Smooth muscle cell (in vitro differentiated cells): ENCODE measurements around the gene SCRN2. TPM values are rescaled to one million over a fixed set of nuclear protein-coding genes. Genes with fewer than 3 reads are reported as not detected.

ENCODE experiments used
- DNase-seq: peaks from one replicate; lab custom pipeline; 2025; ENCODE audit not compliant: unreplicated experiment; lab: John Stamatoyannopoulos, UW
- H2AFZ ChIP-seq: fragments of 200-600 bp; sonication (generic); 2 replicates; pipeline ENCODE4 v1.6.0; 2016; ENCODE audit warnings: antibody characterized with exemption, low read depth, mild to moderate bottlenecking
- H3F3A ChIP-seq: fragments of 200-600 bp; sonication (generic); 2 replicates; pipeline ENCODE4 v1.6.0; 2017; ENCODE audit warnings: antibody characterized with exemption, low read depth
- H3K27ac ChIP-seq: fragments of 200-600 bp; sonication (generic); 2 replicates; pipeline ENCODE4 v1.5.1; 2016; ENCODE audit warnings: low read depth, mild to moderate bottlenecking
- H3K27me3 ChIP-seq: fragments of 200-600 bp; sonication (generic); 2 replicates; pipeline ENCODE4 v1.6.1; 2016; ENCODE audit warnings: low read depth, mild to moderate bottlenecking
- H3K36me3 ChIP-seq: fragments of 200-600 bp; sonication (generic); 2 replicates; pipeline ENCODE4 v1.5.1; 2016; ENCODE audit warnings: low read depth
- H3K4me1 ChIP-seq: fragments of 200-600 bp; sonication (generic); 2 replicates; pipeline ENCODE4 v1.5.1; 2016; ENCODE audit warnings: low read depth
- H3K4me2 ChIP-seq: fragments of 200-600 bp; sonication (generic); 2 replicates; pipeline ENCODE4 v1.6.0; 2016; ENCODE audit warnings: mild to moderate bottlenecking
- H3K4me3 ChIP-seq: fragments of 200-600 bp; sonication (generic); 2 replicates; pipeline ENCODE4 v1.5.1; 2016; ENCODE audit warnings: mild to moderate bottlenecking
- H3K79me2 ChIP-seq: fragments of 200-600 bp; sonication (generic); 2 replicates; pipeline ENCODE4 v1.6.0; 2016; ENCODE audit warnings: low read depth, mild to moderate bottlenecking
- H3K9ac ChIP-seq: fragments of 200-600 bp; sonication (generic); 2 replicates; pipeline ENCODE4 v1.6.0; 2016; ENCODE audit warnings: low read depth
- H3K9me3 ChIP-seq: fragments of 200-600 bp; sonication (generic); replicated peaks from 2 replicates; pipeline ENCODE4 v1.5.1; 2016; ENCODE audit warnings: low read depth
- H4K20me1 ChIP-seq: fragments of 200-600 bp; sonication (generic); 2 replicates; pipeline ENCODE4 v1.6.0; 2016; ENCODE audit warnings: low read depth
- CTCF ChIP-seq: fragments of 200-600 bp; sonication (generic); IDR thresholded peaks from 2 replicates; pipeline ENCODE4 v1.5.1; 2017; ENCODE audit warnings: borderline replicate concordance, mild to moderate bottlenecking, antibody characterized with exemption; ENCODE audit not compliant: insufficient read depth, poor library complexity, severe bottlenecking
- WGBS: methylation state at CpG from one replicate; pipeline ENCODE4 v1.1.7; 2016; ENCODE audit warnings: low lambda C conversion rate; 5-methylcytosine and 5-hydroxymethylcytosine counted together
- polyA plus RNA-seq: library from polyadenylated mRNA; unstranded; fragments of >200 nt; fragmentation: Nextera tagmentation; extraction: Ambion mirVana; gene quantifications from 2 replicates; pipeline ENCODE4 v1.2.1, GENCODE V29; 2016
- total RNA-seq: library from RNA; depleted of rRNA; stranded (reverse); fragments of >200 nt; gene quantifications from 2 replicates; pipeline ENCODE4 v1.2.3, GENCODE V29; 2014

Gene SCRN2
- total and polyA plus RNA-seq, 2 experiments from 2014 or later, result 16.0 to 49.4 TPM

GRCh38 chr17:47838636-47839035 lies 2.4 kb downstream of the SCRN2 start:
- no peak overlapping the region for H3K9ac ChIP-seq
- WGBS, result 95% methylated on average over 13 of the region's 13 CpGs

DNA sequence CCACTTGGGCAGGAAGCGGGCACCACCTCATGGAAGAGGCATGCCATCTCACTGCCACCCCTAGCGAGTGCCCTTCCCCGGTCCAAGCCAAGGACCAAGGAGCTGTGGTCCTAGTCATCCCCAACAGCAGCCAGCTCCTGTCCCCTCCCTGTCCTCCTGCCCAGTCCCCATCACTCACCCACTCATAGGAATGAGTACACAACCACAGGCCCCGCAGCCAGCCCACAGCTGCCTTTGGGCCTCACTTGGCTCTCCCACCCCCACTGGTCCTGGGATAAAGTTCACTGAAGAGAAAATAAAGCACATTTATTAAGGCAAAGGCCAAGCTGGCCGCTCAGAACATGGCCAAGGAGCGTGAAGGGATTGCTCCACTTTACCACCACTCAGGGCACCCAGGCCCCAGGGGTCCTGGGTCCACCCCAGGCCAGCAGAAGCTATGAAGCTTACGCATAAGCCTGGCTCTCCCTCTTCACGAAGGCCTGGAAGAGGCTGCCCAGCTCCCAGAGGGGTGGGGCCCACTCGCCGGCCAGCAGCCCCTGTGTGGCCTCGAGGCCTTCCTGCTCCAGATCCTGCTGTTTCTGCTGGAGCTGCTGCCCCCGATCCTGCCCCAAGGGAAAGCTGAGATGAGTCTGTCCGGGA lies 3.6 kb downstream of the SCRN2 start:
- Histone ChIP-seq H4K20me1 (no peaks in the 10 kb centered on the region), H3K4me3 (no peak overlapping the region), H3K27me3 (no peaks in the 10 kb centered on the region), H3F3A (peaks cover 4% of the 10 kb centered on the region), H3K79me2 (peaks cover 9% of the 10 kb centered on the region), H3K9me3 (no peaks in the 10 kb centered on the region), H3K4me2 (no peak overlapping the region), H3K4me1 (peaks cover 7% of the 10 kb centered on the region), H3K36me3 (no peaks in the 10 kb centered on the region), H2AFZ (no peak overlapping the region), H3K9ac (no peak overlapping the region), H3K27ac (no peak overlapping the region)
- no peak for DNase-seq
- 74% methylated on average over 13 of the region's 13 CpGs for WGBS
- TF ChIP-seq CTCF, result no peak

More at GRCh38 chr17:47838636-47839035, 2.4 kb downstream of the SCRN2 start:
- DNase-seq, result no peak
- Histone ChIP-seq H3K27me3 (no peaks in the 10 kb centered on the region), H3K36me3 (no peaks in the 10 kb centered on the region), H3K27ac (no peak overlapping the region), H2AFZ (no peak overlapping the region), H3K79me2 (peaks cover 9% of the 10 kb centered on the region), H3K4me3 (no peak overlapping the region), H3K4me1 (peaks cover 7% of the 10 kb centered on the region), H3K4me2 (no peak overlapping the region), H3K9me3 (no peaks in the 10 kb centered on the region), H3F3A (peaks cover 4% of the 10 kb centered on the region), H4K20me1 (no peaks in the 10 kb centered on the region)
- TF ChIP-seq CTCF, result no peak

- Histone ChIP-seq H3K9me3 (no peaks in the 10 kb centered on the region), H2AFZ (no peak overlapping the region), H3K9ac (no peak overlapping the region), H3K4me2 (no peak overlapping the region), H3K36me3 (no peaks in the 10 kb centered on the region), H3K4me3 (no peak overlapping the region), H3K27ac (no peak overlapping the region), H4K20me1 (no peaks in the 10 kb centered on the region), H3F3A (no peaks in the 10 kb centered on the region), H3K4me1 (peaks cover 7% of the 10 kb centered on the region), H3K27me3 (no peaks in the 10 kb centered on the region), H3K79me2 (peaks cover 9% of the 10 kb centered on the region)
- 94% methylated on average over 3 of the region's 6 CpGs for WGBS
- DNase-seq, result no peak
- no peak for TF ChIP-seq CTCF
These were observed 4.5 kb downstream of the SCRN2 start for GRCh38 chr17:47836601-47837000.

DNA sequence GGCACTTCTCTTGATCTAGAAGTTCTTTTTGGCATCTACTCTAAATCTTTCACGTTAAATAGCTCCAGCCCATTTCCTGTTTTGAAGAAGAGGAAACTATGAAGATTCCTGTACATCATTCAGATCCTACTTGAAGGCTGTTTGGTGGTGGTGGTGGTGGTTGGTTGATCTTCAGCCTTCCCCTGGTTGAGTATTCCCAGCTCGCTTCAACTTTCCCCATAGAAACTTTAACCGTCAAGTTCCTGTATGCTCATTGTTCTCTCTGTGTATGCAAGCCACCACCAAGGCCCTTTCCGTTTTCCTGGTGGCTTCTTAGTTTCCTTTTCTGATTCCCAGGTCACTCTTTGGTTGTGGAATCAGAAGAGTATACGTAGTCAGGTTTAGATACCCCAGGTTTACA lies 6.3 kb downstream of the SCRN2 start:
- no peaks in the 10 kb centered on the region for H3K36me3 ChIP-seq
- WGBS, result 90% methylated on average over 5 of the region's 5 CpGs
- H3K4me3 ChIP-seq, result no peak overlapping the region
- no peak overlapping the region for H2AFZ ChIP-seq
- no peaks in the 10 kb centered on the region for H3K9me3 ChIP-seq
- H3K79me2 ChIP-seq, result peaks cover 16% of the 10 kb centered on the region
- TF ChIP-seq CTCF, result no peak
- H3K4me2 ChIP-seq, result no peak overlapping the region
- H3K4me1 ChIP-seq, result peaks cover 6% of the 10 kb centered on the region
- no peaks in the 10 kb centered on the region for H3F3A ChIP-seq
- no peak for DNase-seq
- no peaks in the 10 kb centered on the region for H4K20me1 ChIP-seq
- H3K27me3 ChIP-seq, result no peaks in the 10 kb centered on the region
- H3K9ac ChIP-seq, result no peak overlapping the region
- no peak overlapping the region for H3K27ac ChIP-seq
